HG02678 (cell line): ENCODE results near the gene GNAO1.
"Not testable (repeated sequence)": the region's sequence is repeated elsewhere in the genome, so short reads cannot be mapped to it uniquely, and the experiment has no call there.

Experiments used
- ATAC-seq: cut with Tn5 transposase; IDR thresholded peaks from one replicate; pipeline ENCODE4 v1.9.1; 2021; ENCODE audit warnings: mild to moderate bottlenecking, moderate library complexity; ENCODE audit not compliant: unreplicated experiment

Gene GNAO1

GRCh38 chr16:56373003-56373402 is 181.7 kb downstream of the GNAO1 start:
- no peak for ATAC-seq

GRCh38 chr16:56375792-56376191 is 184.5 kb downstream of the GNAO1 start:
- ATAC-seq = not testable (repeated sequence)

- not testable (repeated sequence) for ATAC-seq
Observed at GRCh38 chr16:56379044-56379443, 187.8 kb downstream of the GNAO1 start.

- ATAC-seq = not testable (repeated sequence)
Observed at GRCh38 chr16:56380778-56381485, 189.6 kb downstream of the GNAO1 start.

GRCh38 chr16:56382459-56382858 is 191.2 kb downstream of the GNAO1 start:
- ATAC-seq = no peak

GRCh38 chr16:56382901-56383355 is 191.6 kb downstream of the GNAO1 start:
- ATAC-seq = no peak

- no peak for ATAC-seq
Observed at GRCh38 chr16:56384074-56384721, 192.9 kb downstream of the GNAO1 start.

GRCh38 chr16:56387396-56387795 is 196.1 kb downstream of the GNAO1 start:
- no peak for ATAC-seq

GRCh38 chr16:56388209-56388608 is 196.9 kb downstream of the GNAO1 start:
- ATAC-seq = no peak

GRCh38 chr16:56389554-56389953 is 198.3 kb downstream of the GNAO1 start:
- ATAC-seq = no peak

GRCh38 chr16:56396724-56397123 is 205.4 kb downstream of the GNAO1 start:
- not testable (repeated sequence) for ATAC-seq

GRCh38 chr16:56399047-56399446 is 207.8 kb downstream of the GNAO1 start:
- ATAC-seq = no peak

GRCh38 chr16:56399486-56399885 is 208.2 kb downstream of the GNAO1 start:
- no peak for ATAC-seq

GRCh38 chr16:56400458-56400857 is 209.2 kb downstream of the GNAO1 start:
- ATAC-seq = no peak

- no peak for ATAC-seq
Observed at GRCh38 chr16:56401482-56401881, 210.2 kb downstream of the GNAO1 start.

- ATAC-seq = no peak
Observed at GRCh38 chr16:56405977-56406672, 214.8 kb downstream of the GNAO1 start.
